H9 (cell line): ENCODE measurements around the gene FMNL1. TPM values are rescaled to one million over a fixed set of nuclear protein-coding genes. Genes with fewer than 3 reads are reported as not detected.

Source experiments
- DNase-seq: peaks from one replicate; pipeline ENCODE4 v3.0.0-alpha.2; 2017
- H2AFZ ChIP-seq: one replicate; pipeline ENCODE4 v1.6.1; 2013; ENCODE audit warnings: mild to moderate bottlenecking, low read length, control low read depth, moderate library complexity
- H2AK5ac ChIP-seq: 2 replicates; pipeline ENCODE4 v1.6.1; 2013; ENCODE audit warnings: low read length, control low read depth, mixed read lengths; ENCODE audit not compliant: insufficient read length
- H2BK120ac ChIP-seq: one replicate; pipeline ENCODE4 v1.6.1; 2013; ENCODE audit warnings: low read depth, mild to moderate bottlenecking, low read length, control low read depth, inconsistent platforms; ENCODE audit not compliant: poor library complexity, severe bottlenecking
- H2BK12ac ChIP-seq: 2 replicates; pipeline ENCODE4 v1.6.1; 2013; ENCODE audit warnings: low read length, control low read depth, mixed read lengths, low read depth; ENCODE audit not compliant: insufficient read length
- H2BK15ac ChIP-seq: 2 replicates; pipeline ENCODE4 v1.6.1; 2013; ENCODE audit warnings: low read depth, low read length, control low read depth
- H2BK20ac ChIP-seq: one replicate; pipeline ENCODE4 v1.6.1; 2013; ENCODE audit warnings: low read depth, mild to moderate bottlenecking, low read length, control low read depth, inconsistent platforms; ENCODE audit not compliant: poor library complexity, severe bottlenecking
- H2BK5ac ChIP-seq: 2 replicates; pipeline ENCODE4 v1.6.1; 2013; ENCODE audit warnings: low read length, control low read depth, mixed read lengths; ENCODE audit not compliant: insufficient read length
- H3K14ac ChIP-seq: 2 replicates; pipeline ENCODE4 v1.6.1; 2013; ENCODE audit warnings: low read length, control low read depth; ENCODE audit not compliant: insufficient read depth
- H3K18ac ChIP-seq: 2 replicates; pipeline ENCODE4 v1.6.1; 2013; ENCODE audit warnings: low read depth, mild to moderate bottlenecking, mixed read lengths, low read length, control low read depth; ENCODE audit not compliant: insufficient read length
- H3K23ac ChIP-seq: 2 replicates; pipeline ENCODE4 v1.6.1; 2013; ENCODE audit warnings: low read length, control low read depth, mixed read lengths, low read depth; ENCODE audit not compliant: insufficient read length
- H3K23me2 ChIP-seq: 2 replicates; pipeline ENCODE4 v1.6.1; 2013; ENCODE audit warnings: low read depth, mild to moderate bottlenecking, mixed read lengths, low read length, control low read depth; ENCODE audit not compliant: insufficient read length, poor library complexity, severe bottlenecking
- H3K27ac ChIP-seq: 2 replicates; pipeline ENCODE4 v1.5.1; 2013; ENCODE audit warnings: low read length, control low read depth, mixed read lengths, low read depth; ENCODE audit not compliant: insufficient read length
- H3K27me3 ChIP-seq: 2 replicates; pipeline ENCODE4 v1.6.1; 2013; ENCODE audit warnings: low read length, control low read depth, inconsistent platforms; ENCODE audit not compliant: insufficient read depth
- H3K4ac ChIP-seq: 2 replicates; pipeline ENCODE4 v1.6.1; 2013; ENCODE audit warnings: low read depth, mild to moderate bottlenecking, control low read depth, inconsistent platforms, low read length, moderate library complexity
- H3K4me1 ChIP-seq: 2 replicates; pipeline ENCODE4 v1.6.1; 2013; ENCODE audit warnings: low read length, control low read depth, inconsistent platforms; ENCODE audit not compliant: insufficient read depth
- H3K4me2 ChIP-seq: 2 replicates; pipeline ENCODE4 v1.6.1; 2013; ENCODE audit warnings: low read length, control low read depth, mixed read lengths; ENCODE audit not compliant: insufficient read length, insufficient read depth
- H3K56ac ChIP-seq: 2 replicates; pipeline ENCODE4 v1.6.1; 2013; ENCODE audit warnings: low read depth, mild to moderate bottlenecking, mixed read lengths, low read length, control low read depth; ENCODE audit not compliant: insufficient read length
- H3K79me1 ChIP-seq: 2 replicates; pipeline ENCODE4 v1.6.1; 2013; ENCODE audit warnings: low read depth, mild to moderate bottlenecking, moderate library complexity, low read length, control low read depth, inconsistent platforms; ENCODE audit not compliant: insufficient read depth, poor library complexity, severe bottlenecking
- H3K79me2 ChIP-seq: 2 replicates; pipeline ENCODE4 v1.6.1; 2013; ENCODE audit warnings: low read length, control low read depth, inconsistent platforms; ENCODE audit not compliant: insufficient read depth
- H3K9ac ChIP-seq: 2 replicates; pipeline ENCODE4 v1.6.1; 2013; ENCODE audit warnings: low read length, control low read depth, mixed read lengths; ENCODE audit not compliant: insufficient read length; ENCODE audit errors: extremely low read depth
- H3K9me3 ChIP-seq: one replicate; pipeline ENCODE4 v1.6.1; 2013; ENCODE audit warnings: low read depth, low read length, inconsistent platforms; ENCODE audit not compliant: control insufficient read depth
- H3T11ph ChIP-seq: one replicate; pipeline ENCODE4 v1.6.1; 2013; ENCODE audit warnings: mild to moderate bottlenecking, low read length, control low read depth, inconsistent platforms
- H4K20me1 ChIP-seq: one replicate; pipeline ENCODE4 v1.6.1; 2013; ENCODE audit not compliant: control insufficient read depth, insufficient read length, insufficient read depth
- H4K5ac ChIP-seq: 2 replicates; pipeline ENCODE4 v1.6.1; 2013; ENCODE audit warnings: low read depth, mild to moderate bottlenecking, mixed read lengths, low read length, control low read depth; ENCODE audit not compliant: insufficient read length
- H4K8ac ChIP-seq: replicated peaks from 2 replicates; pipeline ENCODE4 v1.6.1; 2013; ENCODE audit warnings: low read length, control low read depth, mixed read lengths, low read depth; ENCODE audit not compliant: insufficient read length
- H4K91ac ChIP-seq: 2 replicates; pipeline ENCODE4 v1.6.1; 2013; ENCODE audit warnings: low read depth, mild to moderate bottlenecking, moderate library complexity, mixed read lengths, low read length, control low read depth; ENCODE audit not compliant: insufficient read length
- H3K27ac Mint-ChIP-seq, 3 experiments: 2 replicates in 2 of 3; 3 replicates in 1 of 3; pipeline ENCODE4 v1.8.0; 2020 to 2021; ENCODE audit warnings: mixed read lengths in 3 of 3, mild to moderate bottlenecking in 1 of 3, moderate library complexity in 1 of 3
- H3K27me3 Mint-ChIP-seq: 2 replicates; pipeline ENCODE4 v1.8.0; 2021; ENCODE audit warnings: low read depth, mild to moderate bottlenecking, moderate library complexity, mixed read lengths
- H3K36me3 Mint-ChIP-seq, 3 experiments: 2 replicates in 2 of 3; 3 replicates in 1 of 3; pipeline ENCODE4 v1.8.0; 2020 to 2021; ENCODE audit warnings: low read depth in 3 of 3, mixed read lengths in 3 of 3; ENCODE audit not compliant: insufficient read depth in 1 of 3
- H3K4me1 Mint-ChIP-seq, 2 experiments: 2 replicates each; pipeline ENCODE4 v1.8.0; 2020; ENCODE audit warnings: mixed read lengths in 2 of 2
- H3K4me3 Mint-ChIP-seq, 2 experiments: 2 replicates in 1 of 2; 3 replicates in 1 of 2; pipeline ENCODE4 v1.8.0; 2020 to 2021; ENCODE audit warnings: mild to moderate bottlenecking in 2 of 2, mixed read lengths in 2 of 2, moderate library complexity in 1 of 2
- H3K9me3 Mint-ChIP-seq, 2 experiments: 2 replicates in 1 of 2; 3 replicates in 1 of 2; pipeline ENCODE4 v1.8.0; 2020; ENCODE audit warnings: mild to moderate bottlenecking in 2 of 2, mixed read lengths in 2 of 2, moderate library complexity in 1 of 2
- WGBS: extraction: QIAGEN DNeasy Blood & Tissue Kit; methylation state at CpG from one replicate; pipeline ENCODE4 v1.1.7; 2013; ENCODE audit warnings: missing lambda C conversion rate, low lambda C conversion rate, mixed read lengths; ENCODE audit not compliant: insufficient read length; ENCODE audit errors: extremely low coverage; 5-methylcytosine and 5-hydroxymethylcytosine counted together
- total RNA-seq: library from RNA; stranded (reverse); gene quantifications from 2 replicates; pipeline ENCODE4 v1.2.1, GENCODE V29; 2021
- TF ChIP-seq, protein P1 (sequence below): fragments of 200-600 bp; sonication (generic); conservative IDR thresholded peaks from 3 replicates; pipeline ENCODE4 v1.8.0; 2021; ENCODE audit warnings: antibody characterized with exemption, mild to moderate bottlenecking

The FMNL1 gene
- total RNA-seq, 1 experiment from 2014 or later, result 6.9 TPM

DNA sequence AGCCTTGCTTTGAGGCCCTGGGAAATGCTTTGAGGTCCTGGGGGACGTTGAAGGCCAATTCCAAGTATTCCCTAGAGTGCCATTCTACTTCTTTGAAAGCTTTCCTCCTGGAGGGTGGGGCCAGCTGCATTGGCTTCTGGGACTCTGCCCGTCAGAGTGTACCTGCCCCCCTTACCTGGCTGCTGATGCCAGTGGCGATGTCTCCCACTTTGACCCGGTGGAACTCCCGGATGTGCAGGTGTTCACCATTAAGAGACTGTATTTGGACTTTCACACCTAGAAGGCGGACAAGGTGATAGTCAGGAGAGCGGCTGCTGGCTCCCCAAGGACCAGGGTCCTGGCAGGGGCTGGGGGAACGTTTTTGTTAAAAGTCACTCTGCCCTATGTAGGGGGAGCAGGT lies 43.3 kb downstream of the FMNL1 start:
- Mint-ChIP-seq H3K4me3 (no peak overlapping the region), H3K27ac (no peak overlapping the region)
- no peak for DNase-seq

More for the DNA sequence above, 43.3 kb downstream of the FMNL1 start:
- no peak overlapping the region for H3K23ac ChIP-seq
- H2AK5ac ChIP-seq, result no peak overlapping the region
- H3K4ac ChIP-seq, result no peak overlapping the region
- H2AFZ ChIP-seq, result no peak overlapping the region
- Mint-ChIP-seq H3K27me3 (peaks cover 15% of the 10 kb centered on the region), H3K4me1 (peaks cover 8 to 12% of the 10 kb centered on the region in 2 experiments), H3K9me3 (no peaks in the 10 kb centered on the region), H3K36me3 (peaks cover 8 to 39% (median 35%) of the 10 kb centered on the region in 3 experiments; a peak in 6 of 7 replicates)
- no peak overlapping the region for H3K14ac ChIP-seq
- no peaks in the 10 kb centered on the region for H3K9me3 ChIP-seq
- H4K91ac ChIP-seq, result no peak overlapping the region
- no peak overlapping the region for H3K9ac ChIP-seq
- H3T11ph ChIP-seq, result no peak overlapping the region
- H3K79me1 ChIP-seq, result no peaks in the 10 kb centered on the region
- no peaks in the 10 kb centered on the region for H4K20me1 ChIP-seq
- WGBS, result no CpG with 5 or more reads among the region's 8 CpGs
- H2BK15ac ChIP-seq, result no peak overlapping the region
- no peak overlapping the region for H2BK20ac ChIP-seq
- H3K18ac ChIP-seq, result no peak overlapping the region
- H3K27me3 ChIP-seq, result no peaks in the 10 kb centered on the region
- no peak overlapping the region for H3K4me2 ChIP-seq
- TF ChIP-seq, protein P1, sequence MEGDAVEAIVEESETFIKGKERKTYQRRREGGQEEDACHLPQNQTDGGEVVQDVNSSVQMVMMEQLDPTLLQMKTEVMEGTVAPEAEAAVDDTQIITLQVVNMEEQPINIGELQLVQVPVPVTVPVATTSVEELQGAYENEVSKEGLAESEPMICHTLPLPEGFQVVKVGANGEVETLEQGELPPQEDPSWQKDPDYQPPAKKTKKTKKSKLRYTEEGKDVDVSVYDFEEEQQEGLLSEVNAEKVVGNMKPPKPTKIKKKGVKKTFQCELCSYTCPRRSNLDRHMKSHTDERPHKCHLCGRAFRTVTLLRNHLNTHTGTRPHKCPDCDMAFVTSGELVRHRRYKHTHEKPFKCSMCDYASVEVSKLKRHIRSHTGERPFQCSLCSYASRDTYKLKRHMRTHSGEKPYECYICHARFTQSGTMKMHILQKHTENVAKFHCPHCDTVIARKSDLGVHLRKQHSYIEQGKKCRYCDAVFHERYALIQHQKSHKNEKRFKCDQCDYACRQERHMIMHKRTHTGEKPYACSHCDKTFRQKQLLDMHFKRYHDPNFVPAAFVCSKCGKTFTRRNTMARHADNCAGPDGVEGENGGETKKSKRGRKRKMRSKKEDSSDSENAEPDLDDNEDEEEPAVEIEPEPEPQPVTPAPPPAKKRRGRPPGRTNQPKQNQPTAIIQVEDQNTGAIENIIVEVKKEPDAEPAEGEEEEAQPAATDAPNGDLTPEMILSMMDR, result no peak
- no peak overlapping the region for H2BK5ac ChIP-seq
- H3K4me1 ChIP-seq, result no peaks in the 10 kb centered on the region
- no peak overlapping the region for H3K56ac ChIP-seq
- H4K8ac ChIP-seq, result no peak overlapping the region
- no peak overlapping the region for H4K5ac ChIP-seq
- H3K27ac ChIP-seq, result no peak overlapping the region
- H3K79me2 ChIP-seq, result no peaks in the 10 kb centered on the region
- H2BK120ac ChIP-seq, result no peak overlapping the region
- no peak overlapping the region for H2BK12ac ChIP-seq
- H3K23me2 ChIP-seq, result peaks cover 9% of the 10 kb centered on the region
